ENCODE data around the gene M1AP.

- TF ChIP-seq, protein P1, sequence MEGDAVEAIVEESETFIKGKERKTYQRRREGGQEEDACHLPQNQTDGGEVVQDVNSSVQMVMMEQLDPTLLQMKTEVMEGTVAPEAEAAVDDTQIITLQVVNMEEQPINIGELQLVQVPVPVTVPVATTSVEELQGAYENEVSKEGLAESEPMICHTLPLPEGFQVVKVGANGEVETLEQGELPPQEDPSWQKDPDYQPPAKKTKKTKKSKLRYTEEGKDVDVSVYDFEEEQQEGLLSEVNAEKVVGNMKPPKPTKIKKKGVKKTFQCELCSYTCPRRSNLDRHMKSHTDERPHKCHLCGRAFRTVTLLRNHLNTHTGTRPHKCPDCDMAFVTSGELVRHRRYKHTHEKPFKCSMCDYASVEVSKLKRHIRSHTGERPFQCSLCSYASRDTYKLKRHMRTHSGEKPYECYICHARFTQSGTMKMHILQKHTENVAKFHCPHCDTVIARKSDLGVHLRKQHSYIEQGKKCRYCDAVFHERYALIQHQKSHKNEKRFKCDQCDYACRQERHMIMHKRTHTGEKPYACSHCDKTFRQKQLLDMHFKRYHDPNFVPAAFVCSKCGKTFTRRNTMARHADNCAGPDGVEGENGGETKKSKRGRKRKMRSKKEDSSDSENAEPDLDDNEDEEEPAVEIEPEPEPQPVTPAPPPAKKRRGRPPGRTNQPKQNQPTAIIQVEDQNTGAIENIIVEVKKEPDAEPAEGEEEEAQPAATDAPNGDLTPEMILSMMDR (IDR thresholded peaks at IDR 0.05) = no peak
- TF ChIP-seq SIN3A (IDR thresholded peaks at IDR 0.05; ENCODE audit: borderline replicate concordance, insufficient read depth, low read depth, low read length) (no peak), REST (IDR thresholded peaks at IDR 0.05; ENCODE audit: insufficient read depth in 1 of 2, low read depth in 2 of 2, low read length in 1 of 2) (no peak)
Observed at GRCh38 chr2:74618410-74619083, 29.6 kb downstream of the M1AP start.

All from Panc1 (cell line).